ENCODE measurements around the gene SLC28A2.
A peak's percentile ranks its signal among the peaks of the same experiment; 100 is the strongest.
"Not testable (repeated sequence)": the region's sequence is repeated elsewhere in the genome, so short reads cannot be mapped to it uniquely, and the experiment has no call there.

Gene SLC28A2

GRCh38 chr15:45263854-45264253 lies 11.8 kb downstream of the SLC28A2 start:
- no peak for DNase-seq (ENCODE audit: low spot score)

- peak; percentile 87 for DNase-seq (ENCODE audit: low spot score)
Measured at GRCh38 chr15:45265506-45265905, 13.5 kb downstream of the SLC28A2 start.

GRCh38 chr15:45268135-45268534 lies 16.1 kb downstream of the SLC28A2 start:
- DNase-seq (ENCODE audit: low spot score): peak; percentile 23

DNA sequence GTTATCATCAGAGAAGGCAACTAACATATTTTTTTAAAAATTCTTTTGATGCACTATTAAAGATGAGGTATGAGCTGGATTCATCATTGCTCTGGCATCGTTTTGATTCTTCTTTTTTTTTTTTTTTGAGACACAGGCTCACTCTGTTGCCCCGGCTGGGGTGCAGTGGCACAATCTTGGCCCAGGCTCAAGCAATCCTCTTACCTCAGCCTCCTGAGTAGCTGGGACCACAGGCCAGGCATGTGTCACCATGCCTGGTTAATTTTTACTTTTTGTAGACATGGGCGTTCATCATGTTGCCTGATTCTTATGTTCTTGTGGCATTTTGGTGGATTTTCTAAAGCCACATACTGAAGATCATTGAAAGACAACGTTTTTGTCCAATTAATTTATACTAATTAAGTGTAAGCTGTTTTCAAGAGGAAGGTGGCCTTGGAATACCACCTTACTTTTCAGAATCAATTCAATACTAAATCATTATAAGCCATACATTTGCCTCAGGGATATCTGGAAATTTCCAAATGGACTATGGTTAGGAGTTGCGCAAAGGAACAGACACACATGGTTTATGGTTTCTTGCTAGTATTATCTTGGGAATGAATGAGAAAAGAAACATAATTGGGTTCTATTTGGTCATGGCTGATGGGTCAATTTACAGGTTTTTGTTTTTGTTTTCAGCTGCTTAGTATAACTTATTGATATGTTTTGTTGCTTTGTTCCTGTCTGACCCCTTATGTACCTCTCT lies 22.8 kb downstream of the SLC28A2 start:
- peak; percentile 87 for DNase-seq (ENCODE audit: low spot score)

- peak; percentile 50 for DNase-seq (ENCODE audit: low spot score)
Measured at GRCh38 chr15:45276831-45277230, 24.8 kb downstream of the SLC28A2 start.

- peak; percentile 98 for DNase-seq (ENCODE audit: low spot score)
Measured at GRCh38 chr15:45279024-45279698, 27.1 kb downstream of the SLC28A2 start.

DNA sequence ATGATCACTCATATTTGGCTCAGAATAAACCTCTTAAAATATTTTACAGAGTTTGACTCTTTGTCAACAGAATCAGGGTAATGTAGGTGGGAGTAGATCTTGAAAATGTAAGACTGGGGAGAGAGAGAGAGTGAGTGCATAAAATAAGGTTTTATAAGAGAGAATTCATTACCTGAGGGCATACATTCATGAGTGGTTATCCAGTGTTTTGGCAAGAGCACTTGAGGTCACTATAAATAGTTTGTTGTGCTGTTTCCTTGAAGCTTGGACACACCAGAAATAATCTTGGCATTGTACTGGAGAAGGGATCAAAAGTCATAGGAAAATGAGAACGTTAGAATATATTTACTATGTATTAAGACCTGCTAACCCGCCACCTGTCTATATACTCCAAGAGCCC lies 33.4 kb downstream of the SLC28A2 start:
- no peak for DNase-seq (ENCODE audit: low spot score)

- no peak for DNase-seq (ENCODE audit: low spot score)
Measured at GRCh38 chr15:45287390-45287956, 35.4 kb downstream of the SLC28A2 start.

DNA sequence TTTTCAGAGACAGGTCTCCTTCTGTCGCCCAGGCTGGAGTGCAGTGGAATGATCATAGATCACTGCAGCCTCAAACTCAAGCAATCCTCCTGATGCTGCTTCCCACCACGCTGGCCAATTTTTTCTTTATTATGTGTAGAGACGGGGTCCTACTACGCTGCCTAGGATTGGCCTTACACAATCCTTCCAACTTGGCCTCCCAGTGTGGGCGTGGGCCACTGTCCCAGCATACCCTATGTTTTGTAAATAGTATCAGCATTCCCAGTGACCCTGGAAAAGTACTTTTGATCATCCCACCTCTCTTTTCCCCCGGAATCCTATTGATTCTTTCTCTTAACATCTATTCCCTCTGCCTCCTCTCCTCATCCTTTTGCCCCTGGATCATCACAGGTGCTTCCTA lies 36.9 kb downstream of the SLC28A2 start:
- DNase-seq (ENCODE audit: low spot score): no peak

DNA sequence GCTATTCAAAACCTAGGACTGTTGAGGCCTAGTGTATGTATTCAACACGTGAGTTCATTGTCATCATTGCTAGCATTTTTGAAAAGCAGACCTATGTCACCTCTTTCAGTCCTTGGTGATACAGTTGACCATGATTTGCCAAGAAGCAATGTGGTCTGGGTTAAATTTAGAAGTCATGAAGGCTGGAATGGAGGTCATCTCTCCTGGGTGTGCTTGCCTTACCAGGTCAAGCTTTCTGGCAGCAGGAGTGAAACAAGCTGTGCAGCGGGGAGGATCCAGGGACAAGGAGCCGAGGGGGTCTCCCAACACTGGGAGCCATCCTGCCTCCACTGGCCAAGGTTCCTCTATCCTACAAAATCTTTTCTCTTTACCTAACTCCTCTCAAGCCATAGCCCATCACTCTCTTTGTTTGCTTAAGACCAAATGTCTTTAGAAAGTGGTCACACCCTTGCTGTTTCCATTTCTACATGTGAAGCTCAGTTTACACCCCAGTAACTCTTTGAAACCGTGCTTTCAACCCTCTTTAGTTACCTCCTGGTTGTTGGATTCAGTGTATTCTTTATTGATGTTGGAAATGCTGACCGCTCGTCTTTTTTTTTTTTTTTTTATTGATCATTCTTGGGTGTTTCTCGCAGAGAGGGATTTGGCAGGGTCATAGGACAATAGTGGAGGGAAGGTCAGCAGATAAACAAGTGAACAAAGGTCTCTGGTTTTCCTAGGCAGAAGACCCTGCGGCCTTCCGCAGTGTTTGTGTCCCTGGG lies 40.0 kb downstream of the SLC28A2 start:
- DNase-seq (ENCODE audit: low spot score): no peak

GRCh38 chr15:45293326-45293725 lies 41.3 kb downstream of the SLC28A2 start:
- not testable (repeated sequence) for DNase-seq (ENCODE audit: low spot score)

- DNase-seq (ENCODE audit: low spot score): not testable (repeated sequence)
Measured at GRCh38 chr15:45298964-45299378, 46.9 kb downstream of the SLC28A2 start.

GRCh38 chr15:45304711-45305110 lies 52.7 kb downstream of the SLC28A2 start:
- DNase-seq (ENCODE audit: low spot score): no peak

DNA sequence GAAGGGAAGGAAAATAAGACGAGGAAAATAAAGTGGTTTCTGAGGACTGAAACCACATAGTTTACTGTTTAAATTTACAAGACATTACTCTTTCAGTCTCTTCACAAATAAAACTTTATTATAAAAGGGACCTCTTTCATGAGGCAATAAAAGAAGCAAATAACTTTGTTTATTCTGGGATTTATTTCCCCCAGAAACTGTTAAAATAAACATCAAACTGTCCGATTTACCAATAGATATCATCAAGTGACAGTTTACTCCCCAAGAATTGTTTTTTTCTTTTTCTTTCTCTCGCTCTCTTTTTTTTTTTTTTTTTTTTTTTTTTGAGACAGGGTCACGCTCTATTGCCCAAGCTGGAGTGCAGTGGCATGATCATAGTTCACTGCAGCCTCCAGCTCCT lies 54.1 kb downstream of the SLC28A2 start:
- no peak for DNase-seq (ENCODE audit: low spot score)

- peak; percentile 76 for DNase-seq (ENCODE audit: low spot score)
Measured at GRCh38 chr15:45307230-45307924, 55.3 kb downstream of the SLC28A2 start.

GRCh38 chr15:45314117-45314516 lies 62.1 kb downstream of the SLC28A2 start:
- DNase-seq (ENCODE audit: low spot score): not testable (repeated sequence)

DNA sequence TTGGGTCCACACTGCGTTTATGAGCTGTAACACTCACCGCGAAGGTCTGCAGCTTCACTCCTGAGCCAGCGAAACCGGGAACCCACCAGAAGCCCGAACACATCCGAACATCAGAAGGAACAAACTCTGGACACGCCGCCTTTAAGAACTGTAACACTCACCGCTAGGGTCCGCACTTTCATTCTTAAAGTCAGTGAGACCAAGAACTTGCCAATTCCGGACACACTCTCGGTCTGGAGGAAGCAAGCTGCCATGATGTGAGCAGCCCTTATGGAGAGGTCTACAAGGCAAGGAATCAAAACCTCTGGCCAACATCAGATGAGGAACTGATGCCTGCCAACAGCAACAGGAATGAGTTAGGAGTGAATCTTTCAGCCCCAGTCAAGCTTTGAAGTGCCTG lies 62.9 kb downstream of the SLC28A2 start:
- DNase-seq (ENCODE audit: low spot score): peak; percentile 36

GRCh38 chr15:45319472-45320214 lies 67.6 kb downstream of the SLC28A2 start:
- no peak for DNase-seq (ENCODE audit: low spot score)

DNA sequence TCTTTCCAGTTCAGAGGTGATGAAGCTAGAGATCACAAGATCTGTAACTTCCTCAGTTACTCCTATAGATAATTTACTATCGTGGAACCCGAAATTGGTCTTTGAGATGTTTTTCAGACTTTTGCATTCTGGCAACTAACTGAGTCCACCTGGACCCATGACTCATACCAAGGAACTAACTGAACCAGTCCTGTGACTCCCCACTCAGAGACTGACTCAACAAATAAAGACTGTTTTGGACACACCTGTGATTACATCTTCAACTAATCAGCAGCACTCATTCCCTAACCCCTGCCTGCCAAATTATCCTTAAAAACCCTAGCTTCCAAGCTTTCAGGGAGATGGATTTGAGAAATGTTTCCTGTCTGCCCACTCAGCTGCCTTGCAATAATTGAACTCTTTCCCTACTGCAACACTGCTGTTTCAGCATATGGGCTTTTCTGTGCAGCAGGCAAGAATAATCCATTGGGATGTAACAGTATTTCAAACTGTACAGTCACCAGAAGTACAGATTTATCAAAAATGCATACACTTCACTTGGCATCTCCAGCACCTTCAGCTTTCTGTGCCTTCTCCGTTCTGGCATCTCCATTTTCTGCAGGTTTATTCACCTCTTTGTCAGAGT lies 68.7 kb downstream of the SLC28A2 start:
- DNase-seq (ENCODE audit: low spot score): peak; percentile 46

GRCh38 chr15:45326280-45326679 lies 74.2 kb downstream of the SLC28A2 start:
- no peak for DNase-seq (ENCODE audit: low spot score)

- no peak for DNase-seq (ENCODE audit: low spot score)
Measured at GRCh38 chr15:45326741-45327140, 74.7 kb downstream of the SLC28A2 start.

Data from kidney tubule cell (primary cell).